HG03378 (cell line): Measurements from ENCODE around the gene IQGAP1.
A peak's percentile ranks its signal among the peaks of the same experiment; 100 is the strongest.
"Not testable (repeated sequence)": the region's sequence is repeated elsewhere in the genome, so short reads cannot be mapped to it uniquely, and the experiment has no call there.

Experiments used
- ATAC-seq: cut with Tn5 transposase; IDR thresholded peaks from one replicate; pipeline ENCODE4 v1.9.1; 2021; ENCODE audit warnings: mild to moderate bottlenecking, moderate library complexity; ENCODE audit not compliant: unreplicated experiment

IQGAP1 gene

GRCh38 chr15:90520365-90520764 lies 132.3 kb downstream of the IQGAP1 start:
- ATAC-seq: no peak

GRCh38 chr15:90523373-90523772 lies 135.3 kb downstream of the IQGAP1 start:
- ATAC-seq: no peak

DNA sequence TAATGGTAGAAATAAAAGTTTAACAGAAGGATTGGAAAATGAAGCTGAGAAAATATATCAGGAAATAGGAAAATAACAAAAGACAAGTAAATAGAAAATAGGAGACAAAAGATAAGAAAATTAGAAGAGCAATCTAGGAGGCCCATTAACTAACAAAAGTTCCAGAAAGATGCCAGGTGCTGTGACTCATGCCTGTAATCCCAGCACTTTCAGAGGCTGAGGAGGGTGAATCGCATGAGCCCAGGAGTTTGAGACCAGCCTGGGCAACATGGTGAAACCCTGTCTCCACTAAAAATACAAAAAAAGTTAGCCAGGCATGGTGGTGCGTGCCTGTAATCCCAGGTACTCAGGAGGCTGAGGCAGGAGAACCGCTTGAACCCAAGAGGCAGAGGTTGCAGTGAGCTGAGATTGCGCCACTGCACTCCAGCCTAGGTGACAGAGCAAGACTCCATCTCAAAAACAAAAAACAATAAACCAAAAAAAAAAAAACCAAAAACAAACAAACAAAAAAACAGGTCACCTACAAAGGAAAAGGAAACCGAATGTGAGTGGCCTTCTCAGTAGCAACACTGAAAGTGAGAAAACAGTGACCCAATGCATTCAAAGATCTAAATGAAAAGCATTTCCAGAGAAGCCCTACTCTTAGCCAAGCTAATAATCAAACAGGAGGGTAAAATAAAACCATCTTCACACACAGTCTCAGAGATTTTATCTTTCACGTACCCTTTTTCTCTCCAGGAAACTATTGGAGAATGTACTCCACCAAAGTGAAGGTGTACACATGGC lies 136.2 kb downstream of the IQGAP1 start:
- ATAC-seq: not testable (repeated sequence)

DNA sequence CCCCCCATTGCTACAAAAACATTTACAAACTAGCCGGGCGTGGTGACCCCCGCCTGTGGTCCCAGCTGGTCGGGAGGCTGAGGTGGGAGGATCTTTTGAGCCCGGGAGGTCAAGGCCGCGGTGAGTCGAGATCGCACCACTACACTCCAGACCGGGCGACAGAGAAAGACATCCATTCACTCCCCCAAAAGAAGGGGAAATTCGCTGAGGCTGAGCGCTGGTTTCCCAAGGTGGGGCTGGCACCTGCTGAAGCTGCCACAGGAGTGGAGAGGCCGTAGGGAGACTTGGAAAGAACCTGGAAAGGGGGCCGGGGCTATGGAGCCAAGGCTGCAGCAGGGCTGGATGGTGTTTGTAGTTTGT lies 140.9 kb downstream of the IQGAP1 start:
- ATAC-seq: no peak

DNA sequence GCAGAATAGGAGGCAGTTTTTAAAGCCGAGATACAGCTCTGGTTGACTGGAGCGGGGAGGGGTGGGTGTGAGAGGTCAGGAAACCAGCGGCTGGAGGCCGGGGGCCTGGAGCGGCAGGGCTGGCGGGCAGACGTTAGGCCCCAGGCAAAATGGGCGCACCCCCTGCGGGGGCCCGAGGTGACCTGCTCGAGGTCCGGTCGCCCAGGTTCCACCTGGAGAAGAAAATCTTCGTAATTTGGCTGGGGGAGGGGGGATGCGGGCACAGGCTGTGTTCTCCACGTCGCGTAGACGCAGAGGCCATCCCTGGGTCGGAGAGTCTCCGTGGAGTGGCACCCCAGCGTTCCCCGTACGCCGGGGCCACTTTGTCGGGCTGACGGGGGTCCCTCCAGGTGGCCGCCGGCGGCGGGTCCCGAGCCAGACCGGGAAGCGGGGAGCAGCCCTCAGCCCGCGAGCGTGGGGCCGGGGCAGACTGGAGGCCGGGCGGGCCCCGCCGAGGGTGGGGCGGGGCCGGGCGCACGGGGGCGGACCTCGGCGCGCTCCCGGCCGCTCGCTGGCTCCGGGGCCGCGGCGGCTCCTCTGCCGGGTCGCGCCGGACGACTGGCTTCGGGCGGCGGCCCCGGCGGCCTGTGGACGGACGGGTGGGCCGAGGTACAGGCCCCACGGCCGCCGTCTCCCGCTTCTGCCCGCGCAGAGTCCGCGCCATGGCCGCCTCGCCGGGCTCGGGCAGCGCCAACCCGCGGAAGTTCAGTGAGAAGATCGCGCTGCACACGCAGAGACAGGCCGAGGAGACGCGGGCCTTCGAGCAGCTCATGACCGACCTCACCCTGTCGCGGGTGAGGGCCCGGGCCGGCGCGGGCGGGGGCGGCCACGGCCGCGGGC lies 141.6 kb downstream of the IQGAP1 start, which contains the start of gene CRTC3:
Gene CRTC3, plus strand, starts transcription at position 553 of the 879 bp plus-strand sequence. Its CDS starts 149 bp downstream, at position 702.
- ATAC-seq: peak; percentile 47

DNA sequence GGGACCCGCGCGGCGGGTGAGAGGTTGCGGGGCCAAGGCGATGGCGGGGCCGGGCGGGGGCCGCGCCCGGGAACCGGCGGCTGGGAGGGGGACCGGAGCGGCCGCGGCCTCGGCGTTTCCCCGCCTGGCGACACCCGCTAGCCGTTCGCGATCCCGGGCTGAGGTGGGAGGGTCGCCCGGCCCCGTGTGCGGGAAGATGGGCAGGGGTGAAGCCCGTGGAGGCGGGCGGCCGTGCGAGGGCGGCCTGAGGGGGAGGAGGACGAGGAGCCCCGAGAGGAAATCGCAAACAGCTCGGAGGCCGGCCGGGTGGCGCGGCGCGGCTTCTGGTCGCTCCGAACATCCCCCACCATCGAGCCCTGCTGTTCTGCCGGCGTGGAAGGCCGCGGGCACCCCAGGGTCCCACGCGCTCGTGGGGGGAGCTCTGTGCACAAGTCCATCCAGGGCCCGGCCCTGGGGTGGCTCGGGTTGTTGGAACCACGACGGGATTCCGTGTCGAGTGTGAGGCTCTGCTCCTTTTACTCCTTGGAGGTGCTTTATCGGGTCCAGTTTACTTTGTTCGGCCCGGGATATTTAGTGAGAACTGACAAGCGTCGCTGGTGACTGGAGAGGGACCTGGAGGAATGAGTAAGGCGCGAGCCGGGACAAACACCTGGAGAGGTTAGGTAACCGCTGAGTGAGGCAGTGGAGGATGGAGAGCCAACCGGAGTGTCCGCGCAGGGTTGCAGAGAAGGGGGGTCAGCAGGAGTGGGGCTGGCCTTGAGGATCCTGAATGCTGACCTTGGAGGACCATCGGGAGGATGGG lies 142.4 kb downstream of the IQGAP1 start:
- ATAC-seq: peak; percentile 26

- ATAC-seq: no peak
Measured at GRCh38 chr15:90531147-90531546, 143.1 kb downstream of the IQGAP1 start.

DNA sequence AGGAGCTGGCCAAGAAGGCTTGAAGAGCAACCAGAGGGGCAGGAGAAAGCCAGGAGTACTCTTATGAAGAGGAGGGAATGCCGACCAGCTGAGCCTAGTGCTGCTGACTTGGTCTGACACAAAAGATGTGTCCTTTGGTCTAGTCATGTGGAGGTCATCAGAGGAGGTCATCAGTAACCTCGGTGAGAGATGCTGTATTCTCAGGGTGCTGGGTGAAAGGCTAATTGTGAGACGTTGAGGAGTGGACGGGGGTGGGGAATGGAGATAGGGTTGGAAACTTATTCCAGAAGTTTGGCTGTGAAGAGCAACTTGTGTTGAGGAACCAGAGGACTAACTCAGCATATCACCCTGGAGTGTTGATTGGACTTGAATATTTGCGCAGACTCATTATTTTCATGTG lies 147.2 kb downstream of the IQGAP1 start:
- no peak for ATAC-seq

DNA sequence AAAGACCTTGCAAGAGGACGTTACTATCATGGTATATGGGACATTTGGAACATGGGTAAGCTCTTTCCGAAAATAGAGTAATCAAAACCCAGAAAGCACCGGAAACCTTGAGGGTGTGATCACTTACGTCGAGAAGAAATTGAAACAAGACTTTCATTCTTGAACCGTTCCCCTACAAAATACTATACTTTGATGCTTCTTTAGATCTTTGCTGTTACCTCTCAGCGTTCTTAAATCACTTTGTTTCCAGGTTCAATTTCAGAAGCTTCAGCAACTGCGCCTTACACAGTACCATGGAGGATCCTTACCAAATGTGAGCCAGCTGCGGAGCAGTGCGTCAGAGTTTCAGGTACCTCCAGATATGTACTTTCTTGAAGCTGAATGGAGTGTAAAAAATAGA lies 151.7 kb downstream of the IQGAP1 start:
- no peak for ATAC-seq

DNA sequence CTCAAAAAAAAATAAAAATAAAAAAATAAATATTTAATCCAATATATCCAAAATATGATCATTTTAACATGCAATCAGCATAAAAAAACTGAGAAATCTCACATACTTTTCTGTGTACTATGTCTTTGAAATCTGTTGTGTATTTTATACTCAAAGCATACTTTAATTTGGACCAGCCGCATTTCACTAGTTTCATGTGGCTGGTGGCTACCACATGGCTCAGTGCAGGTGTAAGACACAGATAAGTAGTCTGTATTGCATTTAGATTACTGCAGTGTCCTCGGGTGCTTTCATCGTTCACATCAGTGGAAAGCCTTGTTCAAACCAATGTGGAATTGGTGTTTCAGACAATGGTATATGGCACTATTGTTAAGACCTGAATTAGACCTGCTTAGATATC lies 152.7 kb downstream of the IQGAP1 start:
- no peak for ATAC-seq

GRCh38 chr15:90545095-90545494 lies 157.1 kb downstream of the IQGAP1 start:
- no peak for ATAC-seq

DNA sequence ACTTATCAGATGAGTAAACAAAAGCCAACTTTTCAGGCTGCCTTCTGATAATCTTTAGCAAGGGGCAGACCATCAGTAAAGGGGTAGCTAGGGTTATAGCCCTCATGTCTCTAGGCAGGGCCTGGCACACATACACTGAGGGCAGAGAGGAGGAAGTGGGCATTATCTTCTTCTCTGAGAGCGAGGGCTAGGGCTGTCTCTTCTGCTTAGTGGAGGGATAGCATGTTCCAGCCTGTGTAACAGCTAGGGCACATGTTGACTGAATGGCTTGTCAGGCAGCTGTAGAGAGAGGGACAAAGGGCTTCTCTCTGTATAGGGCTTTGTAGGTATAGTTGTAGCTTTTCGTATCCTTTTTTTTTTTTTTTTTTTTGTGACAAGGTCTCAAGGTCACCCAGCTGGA lies 159.5 kb downstream of the IQGAP1 start:
- ATAC-seq: no peak

DNA sequence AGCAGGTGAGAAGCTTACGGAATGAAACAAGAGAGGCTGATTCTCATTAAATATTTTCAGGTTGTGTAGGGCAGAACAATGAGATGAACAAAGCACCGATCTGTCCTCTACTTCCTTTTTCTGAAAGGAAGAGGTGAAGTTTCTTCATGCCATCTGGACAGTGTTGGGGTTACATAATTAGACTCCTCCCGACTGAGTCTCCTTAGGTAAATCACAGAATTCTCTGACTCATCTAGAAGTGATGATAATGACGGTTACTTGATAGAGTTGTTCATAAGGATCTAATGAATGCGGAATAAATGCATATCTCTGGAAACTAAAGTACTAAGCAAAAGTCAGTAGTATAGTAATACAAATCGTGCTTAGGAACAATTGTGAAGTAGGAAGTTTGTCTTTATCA lies 162.9 kb downstream of the IQGAP1 start:
- ATAC-seq: no peak
